Measurements from ENCODE around the gene SMCR8.

- TF ChIP-seq, protein P1, sequence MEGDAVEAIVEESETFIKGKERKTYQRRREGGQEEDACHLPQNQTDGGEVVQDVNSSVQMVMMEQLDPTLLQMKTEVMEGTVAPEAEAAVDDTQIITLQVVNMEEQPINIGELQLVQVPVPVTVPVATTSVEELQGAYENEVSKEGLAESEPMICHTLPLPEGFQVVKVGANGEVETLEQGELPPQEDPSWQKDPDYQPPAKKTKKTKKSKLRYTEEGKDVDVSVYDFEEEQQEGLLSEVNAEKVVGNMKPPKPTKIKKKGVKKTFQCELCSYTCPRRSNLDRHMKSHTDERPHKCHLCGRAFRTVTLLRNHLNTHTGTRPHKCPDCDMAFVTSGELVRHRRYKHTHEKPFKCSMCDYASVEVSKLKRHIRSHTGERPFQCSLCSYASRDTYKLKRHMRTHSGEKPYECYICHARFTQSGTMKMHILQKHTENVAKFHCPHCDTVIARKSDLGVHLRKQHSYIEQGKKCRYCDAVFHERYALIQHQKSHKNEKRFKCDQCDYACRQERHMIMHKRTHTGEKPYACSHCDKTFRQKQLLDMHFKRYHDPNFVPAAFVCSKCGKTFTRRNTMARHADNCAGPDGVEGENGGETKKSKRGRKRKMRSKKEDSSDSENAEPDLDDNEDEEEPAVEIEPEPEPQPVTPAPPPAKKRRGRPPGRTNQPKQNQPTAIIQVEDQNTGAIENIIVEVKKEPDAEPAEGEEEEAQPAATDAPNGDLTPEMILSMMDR (conservative IDR thresholded peaks at IDR 0.05 in 1 of 2, IDR thresholded peaks at IDR 0.05 in 1 of 2; ENCODE audit: low read depth in 1 of 2, low read length in 2 of 2): no peak
- no peak for TF ChIP-seq EZH2 (IDR thresholded peaks at IDR 0.05; ENCODE audit: low read length, missing control alignments)
Measured at GRCh38 chr17:18309202-18309601, 5.9 kb upstream of the SMCR8 start.
